Heart right ventricle (tissue), 16 donors: ENCODE data around the gene LMF2. TPM values are rescaled to one million over a fixed set of nuclear protein-coding genes. Genes with fewer than 3 reads are reported as not detected.

ENCODE experiments used
- ATAC-seq, 8 donors: fragments of 200-7000 bp; cut with Tn5 transposase; one replicate each; pipeline ENCODE4 v1.9.1; 2020; ENCODE audit warnings: mild to moderate bottlenecking in 8 of 8, moderate library complexity in 8 of 8, moderate number of reproducible peaks in 1 of 8
- DNase-seq, 2 donors: peaks; one replicate each; pipeline ENCODE4 v3.0.0-alpha.2; 2020
- H3K27ac ChIP-seq, 10 donors: fragments of 200-600 bp; sonication (generic) in 2 of 10; one replicate each; pipeline versions ENCODE4 v1.5.0 to v1.8.0; 2020 to 2022; ENCODE audit warnings: mild to moderate bottlenecking in 3 of 10
- H3K27me3 ChIP-seq, 7 donors: fragments of 200-600 bp; one replicate each; pipeline ENCODE4 v1.8.0; 2021 to 2022; ENCODE audit warnings: mild to moderate bottlenecking in 2 of 7
- H3K36me3 ChIP-seq, 9 donors: fragments of 200-600 bp; sonication (generic) in 1 of 9; one replicate each; pipeline versions ENCODE4 v1.5.0 to v1.8.0; 2020 to 2022; ENCODE audit warnings: mild to moderate bottlenecking in 2 of 9
- H3K4me1 ChIP-seq, 9 donors: fragments of 200-600 bp; sonication (generic) in 1 of 9; one replicate each; pipeline versions ENCODE4 v1.5.0 to v1.8.0; 2020 to 2022; ENCODE audit warnings: mild to moderate bottlenecking in 4 of 9
- H3K4me3 ChIP-seq, 10 donors: fragments of 200-600 bp; sonication (generic) in 2 of 10; one replicate each; pipeline versions ENCODE4 v1.5.0 to v1.8.0; 2020 to 2022; ENCODE audit warnings: mild to moderate bottlenecking in 7 of 10, moderate library complexity in 2 of 10
- H3K9me3 ChIP-seq, 11 donors: fragments of 200-600 bp in 10 of 11; sonication (generic) in 2 of 11; one replicate each; pipeline versions ENCODE4 v1.5.0 to v1.8.0; 2013 to 2022; ENCODE audit warnings: mild to moderate bottlenecking in 2 of 11, control low read depth in 1 of 11, moderate library complexity in 1 of 11
- WGBS, 2 donors: extraction: QIAGEN DNeasy Blood & Tissue Kit; methylation state at CpG; one replicate each; pipeline ENCODE4 v1.1.7; 2013; ENCODE audit warnings: inconsistent platforms in 1 of 2; 5-methylcytosine and 5-hydroxymethylcytosine counted together
- intact Hi-C, 10 donors: fragments of 100-400 bp; cut with DNase I; formaldehyde crosslinking; loops; one replicate each; pipeline versions ENCODE4 v1.11.1 to v1.14.2; 2022
- polyA plus RNA-seq, 2 donors: library from polyadenylated mRNA; stranded (reverse); fragments of 200-250 nt; gene quantifications; one replicate each; pipeline ENCODE4 v1.2.3, GENCODE V29; 2013
- total RNA-seq, 10 donors: library from RNA; stranded (reverse); fragmentation: NEBNext Ultra II Directional in 3 of 10; extraction: Animal tissue kit (Norgen Biotek cat#: 25700) in 3 of 10; gene quantifications; one replicate each; pipeline versions ENCODE4 v1.2.1 to v1.2.4, GENCODE V29; 2021 to 2023
- TF ChIP-seq, protein P1 (sequence below), 9 donors: fragments of 200-600 bp; sonication (generic) in 2 of 9; IDR thresholded peaks; one replicate each; pipeline versions ENCODE4 v1.5.0 to v1.8.0; 2021 to 2022; ENCODE audit warnings: antibody characterized with exemption in 9 of 9, mild to moderate bottlenecking in 5 of 9, moderate library complexity in 1 of 9
- donor health status: Arrhythmogenic right ventricular cardiomyopathy.
- donor health status: ischemic (EF 13 %, LVEDD 7.1; RV severe dilation, severe dysfunction).
- donor health status: healthy with polysubstance abuse.
- donor health status: DM: no; HTN: yes; CAD: no.
- donor health status: DM: no; HTN: no; CAD: no.
- donor health status: ischemic (EF 25% LVEDD 6.9; RV normal size, moderate dysfunction).
- donor health status: ischemic (EF 25% LVEDD 5.7; RV mildly dilated, moderate dysfunction).
- donor health status: healthy.
- donor health status: DM: yes; HTN: yes; CAD: no.
- donor health status: Ischemic cardiomyopathy.
- donor health status: ischemic (EF 35%, LVEDD 5.7; RV mildly dilated, moderate dysfunction).
- donor health status: nonischemic (EF 11% LVEDD 7.7; RV severe dilation, severe dysfunction).
- donor health status: DM: yes; HTN: yes; CAD: no.
- donor health status: PGD.
- donor health status: ischemic (EF 29% LVEDD 5.4; RV normal size, mild dysfunction).
- donor health status: nonischemic (EF 23%, LVEDD 6.1; RV moderate dilation, normal function).

The LMF2 gene
- total and polyA plus RNA-seq, 12 donors = 18.8 to 42.5 (median 25.4) TPM

DNA sequence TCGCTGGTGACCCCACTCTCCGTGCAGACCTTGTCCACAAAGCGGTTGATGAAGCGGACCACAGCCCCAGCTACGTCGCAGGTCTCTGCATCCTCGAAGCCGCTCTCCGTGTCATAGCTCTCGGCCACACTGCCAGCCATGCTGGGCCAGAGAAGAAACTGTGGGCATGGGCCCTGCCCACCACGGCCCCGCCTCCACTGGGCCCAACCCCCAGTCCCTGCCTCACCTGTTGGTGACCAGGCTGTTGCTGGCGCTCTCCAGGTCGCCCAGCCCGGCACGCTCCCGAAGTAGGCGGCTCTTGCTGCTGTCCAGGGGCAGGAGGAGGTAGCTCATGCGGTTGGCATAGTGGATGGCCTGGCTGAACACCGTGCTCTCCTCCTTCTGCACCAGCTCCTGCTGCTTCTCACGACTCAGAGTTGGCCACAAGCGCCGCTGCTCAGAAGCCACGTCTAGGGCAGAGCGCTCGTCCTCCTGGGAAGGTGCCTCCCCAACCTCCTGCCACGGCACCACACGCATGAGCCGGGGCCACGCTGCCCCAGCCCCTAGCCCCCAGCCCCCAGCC, 45.4 kb downstream of the LMF2 start:
- intact Hi-C loops = no loop called here
- DNase-seq = no peak
- no peak overlapping the region for H3K27ac ChIP-seq
- WGBS, 2 donors = 94 to 95% methylated on average over 30 of the region's 30 CpGs
- no peaks in the 10 kb centered on the region for H3K4me1 ChIP-seq
- no peak overlapping the region for H3K4me3 ChIP-seq
- H3K27me3 ChIP-seq = no peaks in the 10 kb centered on the region
- H3K9me3 ChIP-seq = no peaks in the 10 kb centered on the region
- H3K36me3 ChIP-seq = peaks cover 11 to 100% (median 78%) of the 10 kb centered on the region in 9 donors
- TF ChIP-seq, protein P1, sequence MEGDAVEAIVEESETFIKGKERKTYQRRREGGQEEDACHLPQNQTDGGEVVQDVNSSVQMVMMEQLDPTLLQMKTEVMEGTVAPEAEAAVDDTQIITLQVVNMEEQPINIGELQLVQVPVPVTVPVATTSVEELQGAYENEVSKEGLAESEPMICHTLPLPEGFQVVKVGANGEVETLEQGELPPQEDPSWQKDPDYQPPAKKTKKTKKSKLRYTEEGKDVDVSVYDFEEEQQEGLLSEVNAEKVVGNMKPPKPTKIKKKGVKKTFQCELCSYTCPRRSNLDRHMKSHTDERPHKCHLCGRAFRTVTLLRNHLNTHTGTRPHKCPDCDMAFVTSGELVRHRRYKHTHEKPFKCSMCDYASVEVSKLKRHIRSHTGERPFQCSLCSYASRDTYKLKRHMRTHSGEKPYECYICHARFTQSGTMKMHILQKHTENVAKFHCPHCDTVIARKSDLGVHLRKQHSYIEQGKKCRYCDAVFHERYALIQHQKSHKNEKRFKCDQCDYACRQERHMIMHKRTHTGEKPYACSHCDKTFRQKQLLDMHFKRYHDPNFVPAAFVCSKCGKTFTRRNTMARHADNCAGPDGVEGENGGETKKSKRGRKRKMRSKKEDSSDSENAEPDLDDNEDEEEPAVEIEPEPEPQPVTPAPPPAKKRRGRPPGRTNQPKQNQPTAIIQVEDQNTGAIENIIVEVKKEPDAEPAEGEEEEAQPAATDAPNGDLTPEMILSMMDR (IDR thresholded peaks at IDR 0.05) = no peak
- ATAC-seq = no peak

DNA sequence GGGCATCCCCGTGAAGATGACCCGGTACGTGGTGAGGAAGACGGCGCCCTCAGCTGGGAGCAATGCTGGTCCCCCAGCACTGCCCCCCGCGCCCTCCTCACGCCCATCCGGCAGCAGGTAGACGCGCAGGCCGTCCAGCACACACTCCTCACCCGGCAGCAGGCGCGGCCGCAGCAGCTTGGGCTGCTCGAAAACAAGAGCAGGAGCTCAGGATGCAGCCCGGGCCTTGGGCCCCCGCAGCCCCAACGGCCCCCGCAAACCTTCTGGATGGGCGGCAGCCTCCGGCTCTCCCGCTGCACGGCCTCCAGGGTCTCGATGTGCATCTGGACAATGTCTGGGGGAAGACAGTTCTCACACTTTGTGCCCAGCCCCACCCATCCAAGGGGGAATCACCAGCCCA, 46.0 kb downstream of the LMF2 start:
- DNase-seq (no peak), ATAC-seq (no peak)
- WGBS, 2 donors = 93 to 94% methylated on average over 26 of the region's 26 CpGs
- H3K27me3 ChIP-seq = no peaks in the 10 kb centered on the region
- TF ChIP-seq, protein P1 (IDR thresholded peaks at IDR 0.05) = no peak
- no peak overlapping the region for H3K4me3 ChIP-seq
- no peaks in the 10 kb centered on the region for H3K9me3 ChIP-seq
- intact Hi-C loops = no loop called here
- no peaks in the 10 kb centered on the region for H3K4me1 ChIP-seq
- H3K36me3 ChIP-seq = peaks cover 11 to 100% (median 74%) of the 10 kb centered on the region in 9 donors
- no peak overlapping the region for H3K27ac ChIP-seq

DNA sequence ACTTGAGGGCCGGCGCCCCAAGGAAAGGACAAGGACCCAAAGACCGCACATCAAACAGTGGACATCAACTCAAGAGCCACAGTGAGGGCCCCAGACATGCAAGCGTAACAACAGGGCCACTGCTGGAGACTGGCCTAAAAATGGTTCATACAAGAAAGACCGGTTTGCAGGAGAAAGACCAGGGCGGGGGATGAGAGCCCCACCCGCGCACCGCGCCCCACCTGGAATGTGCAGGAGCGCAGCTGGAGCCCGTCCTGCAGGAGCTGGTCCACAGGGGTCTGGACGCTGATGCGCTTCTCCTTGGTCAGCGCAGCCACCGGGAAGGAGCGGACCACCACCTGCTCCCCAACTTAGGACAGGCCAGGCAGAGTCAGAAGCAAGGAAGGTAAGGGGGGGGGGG, 46.6 kb downstream of the LMF2 start:
- 96% methylated on average over 17 of the region's 17 CpGs for WGBS, 2 donors
- DNase-seq (no peak), ATAC-seq (no peak)
- Histone ChIP-seq H3K27me3 (no peaks in the 10 kb centered on the region), H3K9me3 (no peaks in the 10 kb centered on the region), H3K27ac (no peak overlapping the region), H3K4me3 (no peak overlapping the region), H3K4me1 (no peaks in the 10 kb centered on the region), H3K36me3 (peaks cover 11 to 100% (median 71%) of the 10 kb centered on the region in 9 donors)
- intact Hi-C loops = no loop called here
- TF ChIP-seq, protein P1 (IDR thresholded peaks at IDR 0.05) = no peak

- Histone ChIP-seq H3K27ac (no peak overlapping the region), H3K36me3 (peaks cover 12 to 100% (median 64%) of the 10 kb centered on the region in 9 donors), H3K9me3 (no peaks in the 10 kb centered on the region), H3K27me3 (no peaks in the 10 kb centered on the region), H3K4me3 (no peak overlapping the region), H3K4me1 (no peaks in the 10 kb centered on the region)
- DNase-seq (no peak), ATAC-seq (no peak)
- TF ChIP-seq, protein P1 (IDR thresholded peaks at IDR 0.05) = no peak
- WGBS, 2 donors = 93 to 95% methylated on average over 41 of the region's 41 CpGs
- intact Hi-C loops = no loop called here
Observed at GRCh38 chr22:50459496-50460140, 47.9 kb downstream of the LMF2 start.
